ENCODE results near the gene CTXN3.

The CTXN3 gene

GRCh38 chr5:127615916-127616315, 33.0 kb upstream of the CTXN3 start:
- peaks cover 25% of the 10 kb centered on the region for H3K9me3 Mint-ChIP-seq
- H3K4me1 Mint-ChIP-seq = peaks cover 11% of the 10 kb centered on the region
- H3K27ac Mint-ChIP-seq = no peak overlapping the region
- H3K27me3 Mint-ChIP-seq (ENCODE audit: low read depth, poor library complexity) = no peaks in the 10 kb centered on the region
- H3K36me3 Mint-ChIP-seq (ENCODE audit: low read depth) = peaks cover 5% of the 10 kb centered on the region
- no peak for TF ChIP-seq CTCF (IDR thresholded peaks at IDR 0.05)
- DNase-seq = no peak
- H3K4me3 Mint-ChIP-seq = no peak overlapping the region

- H3K27ac Mint-ChIP-seq = no peak overlapping the region
- TF ChIP-seq CTCF (IDR thresholded peaks at IDR 0.05) = no peak
- peaks cover 11% of the 10 kb centered on the region for H3K4me1 Mint-ChIP-seq
- H3K4me3 Mint-ChIP-seq = no peak overlapping the region
- DNase-seq = no peak
- no peaks in the 10 kb centered on the region for H3K27me3 Mint-ChIP-seq (ENCODE audit: low read depth, poor library complexity)
- H3K9me3 Mint-ChIP-seq = peaks cover 21% of the 10 kb centered on the region
- H3K36me3 Mint-ChIP-seq (ENCODE audit: low read depth) = peaks cover 5% of the 10 kb centered on the region
These were observed 28.9 kb upstream of the CTXN3 start for GRCh38 chr5:127619908-127620479.

- peaks cover 11% of the 10 kb centered on the region for H3K4me1 Mint-ChIP-seq
- no peak for TF ChIP-seq CTCF (IDR thresholded peaks at IDR 0.05)
- no peaks in the 10 kb centered on the region for H3K36me3 Mint-ChIP-seq (ENCODE audit: low read depth)
- DNase-seq = no peak
- no peaks in the 10 kb centered on the region for H3K27me3 Mint-ChIP-seq (ENCODE audit: low read depth, poor library complexity)
- no peak overlapping the region for H3K4me3 Mint-ChIP-seq
- H3K27ac Mint-ChIP-seq = no peak overlapping the region
- H3K9me3 Mint-ChIP-seq = peaks cover 14% of the 10 kb centered on the region
These were observed 27.1 kb upstream of the CTXN3 start for GRCh38 chr5:127621601-127622325.

- Mint-ChIP-seq H3K27ac (no peak overlapping the region), H3K4me1 (no peaks in the 10 kb centered on the region), H3K4me3 (no peak overlapping the region), H3K27me3 (ENCODE audit: low read depth, poor library complexity) (no peaks in the 10 kb centered on the region), H3K9me3 (no peaks in the 10 kb centered on the region), H3K36me3 (ENCODE audit: low read depth) (no peaks in the 10 kb centered on the region)
- no peak for DNase-seq
- no peak for TF ChIP-seq CTCF (IDR thresholded peaks at IDR 0.05)
These were observed 14.9 kb upstream of the CTXN3 start for GRCh38 chr5:127634007-127634406.

DNA sequence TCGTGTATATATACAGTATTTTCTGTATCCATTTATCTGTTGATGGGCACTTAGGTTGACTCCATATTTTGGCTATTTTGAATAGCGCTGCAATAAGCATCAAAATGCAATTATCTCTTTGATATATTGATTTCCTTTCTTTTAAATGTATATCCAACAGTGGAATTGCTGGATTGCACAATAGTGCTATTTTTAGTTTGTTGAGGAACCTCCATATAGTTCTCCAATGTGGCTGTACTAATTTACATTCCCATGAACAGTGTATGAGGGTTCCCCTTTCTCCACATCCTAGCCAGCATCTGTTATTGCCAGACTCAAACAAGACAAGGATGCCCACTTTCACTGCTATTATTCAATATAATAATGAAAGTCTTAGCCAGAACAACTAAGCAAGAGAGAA, 9.1 kb upstream of the CTXN3 start:
- Mint-ChIP-seq H3K4me3 (no peak overlapping the region), H3K27ac (no peak overlapping the region), H3K36me3 (ENCODE audit: low read depth) (no peaks in the 10 kb centered on the region), H3K9me3 (no peaks in the 10 kb centered on the region), H3K4me1 (no peaks in the 10 kb centered on the region), H3K27me3 (ENCODE audit: low read depth, poor library complexity) (no peaks in the 10 kb centered on the region)
- no peak for DNase-seq
- TF ChIP-seq CTCF (IDR thresholded peaks at IDR 0.05) = no peak

- Mint-ChIP-seq H3K36me3 (ENCODE audit: low read depth) (no peaks in the 10 kb centered on the region), H3K9me3 (no peaks in the 10 kb centered on the region), H3K4me3 (no peak overlapping the region), H3K4me1 (peaks cover 22% of the 10 kb centered on the region), H3K27ac (no peak overlapping the region), H3K27me3 (ENCODE audit: low read depth, poor library complexity) (no peaks in the 10 kb centered on the region)
- TF ChIP-seq CTCF (IDR thresholded peaks at IDR 0.05) = no peak
- DNase-seq = no peak
These were observed 5.9 kb upstream of the CTXN3 start for GRCh38 chr5:127642949-127643348.
